ENCODE measurements around the gene ECI1. TPM values are rescaled to one million over a fixed set of nuclear protein-coding genes. Genes with fewer than 3 reads are reported as not detected.

The ECI1 gene
- total and polyA plus RNA-seq, 2 of the 4 experiments (the other 2 are of a cell fraction): 20.3 to 30.1 TPM

DNA sequence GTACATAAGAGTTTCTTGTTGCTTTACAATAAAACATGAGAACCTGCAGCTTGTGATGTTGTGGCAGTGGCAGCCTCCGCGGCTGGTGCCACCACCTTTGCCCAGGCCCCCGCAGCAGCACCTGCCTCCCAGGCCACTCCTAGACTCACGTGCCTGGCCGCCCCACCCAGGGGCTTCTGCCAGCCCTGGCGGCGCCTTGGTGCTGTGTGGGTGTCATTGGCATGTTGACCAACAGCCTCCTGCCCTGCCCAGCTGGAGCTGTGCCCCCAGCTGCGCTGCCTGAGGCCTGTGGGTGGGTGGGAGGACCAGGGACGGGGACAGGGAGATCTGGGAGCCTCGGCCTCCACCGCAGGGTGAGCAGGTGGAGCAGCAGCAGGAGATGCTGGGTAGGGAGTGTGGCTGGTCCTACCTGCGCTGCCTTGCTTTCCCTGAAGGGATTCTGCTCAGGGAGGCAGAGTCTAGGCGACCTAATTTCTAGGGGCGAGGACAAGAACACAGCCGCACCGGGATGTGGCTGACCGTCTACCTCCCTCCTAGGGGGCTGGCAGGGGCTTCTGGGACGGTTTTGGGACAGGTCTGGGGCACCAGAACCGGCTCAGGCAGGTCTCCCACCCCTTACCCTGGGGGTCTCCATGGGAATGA is 15.6 kb downstream of the ECI1 start:
- in situ Hi-C loops (cut with MboI; ENCODE audit: low sequenced_read_pairs): no loop called here
- intact Hi-C loops (cut with micrococcal nuclease): no loop called here
- no peak overlapping the region for H2BK15ac ChIP-seq (ENCODE audit: low read depth, low read length)
- ATAC-seq (ENCODE audit: low read depth) (no peak), DNase-seq (no peak)
- H2BK5ac ChIP-seq (ENCODE audit: low read depth, low read length, poor library complexity, severe bottlenecking): no peak overlapping the region
- CTCF ChIA-PET: no interaction called here
- dilution Hi-C loops (cut with HindIII; ENCODE audit: low sequenced_read_pairs, unreplicated experiment): no loop called here
- peaks cover 9% of the 10 kb centered on the region for H3K27me3 ChIP-seq (ENCODE audit: control insufficient read depth, insufficient read depth, low read length)
- no peak overlapping the region for H2BK120ac ChIP-seq (ENCODE audit: low read depth, low read length)
- H3K14ac ChIP-seq (replicated peaks; ENCODE audit: low read depth, low read length): no peak overlapping the region
- no peaks in the 10 kb centered on the region for H3K9me3 ChIP-seq (ENCODE audit: control insufficient read depth, insufficient read depth, low read length)
- no peak overlapping the region for H3K18ac ChIP-seq (ENCODE audit: low read depth, low read length)
- no peak overlapping the region for H2BK20ac ChIP-seq (ENCODE audit: low read depth, low read length)
- H3K79me1 ChIP-seq (ENCODE audit: low read depth in 1 of 2, low read length in 2 of 2): no peaks in the 10 kb centered on the region
- peaks cover 47% of the 10 kb centered on the region for H3K36me3 ChIP-seq (ENCODE audit: control insufficient read depth, insufficient read depth, low read length)
- no peak overlapping the region for H3K4ac ChIP-seq (ENCODE audit: low read depth, low read length)
- peaks cover 14% of the 10 kb centered on the region for H4K20me1 ChIP-seq (ENCODE audit: insufficient read depth, low read length)
- no peak overlapping the region for H3K27ac ChIP-seq (ENCODE audit: insufficient read depth, low read length)
- peak overlapping the region; percentile 81 for H2AFZ ChIP-seq (replicated peaks; ENCODE audit: low read length, poor library complexity)
- no TSS peak for BruUV-seq (replicated peaks)
- H4K8ac ChIP-seq (ENCODE audit: low read depth in 2 of 2, low read length in 2 of 2): no peak overlapping the region
- H3K23ac ChIP-seq (ENCODE audit: low read depth, low read length): no peak overlapping the region
- H2AK9ac ChIP-seq (replicated peaks; ENCODE audit: low read depth, low read length, poor library complexity): peak overlapping the region; percentile 65
- H4K5ac ChIP-seq (ENCODE audit: low read depth, low read length): no peak overlapping the region
- POLR2A ChIA-PET (ENCODE audit: unreplicated experiment): no interaction called here
- 57% methylated on average over 3 of the region's 19 CpGs; no CpG with 5 or more reads in 1 of the 2 experiments for WGBS, 2 experiments (ENCODE audit: extremely low coverage in 2 of 2, insufficient read length in 1 of 2)
- H2AK5ac ChIP-seq (ENCODE audit: low read depth, low read length): no peak overlapping the region
- H3K9me1 ChIP-seq (ENCODE audit: insufficient read depth, low read length): no peaks in the 10 kb centered on the region
- no peak overlapping the region for H3K9ac ChIP-seq (ENCODE audit: low read depth, low read length)
- H3K4me3 ChIP-seq (ENCODE audit: insufficient read depth, low read depth, low read length): no peak overlapping the region
- no peak overlapping the region for H3K4me2 ChIP-seq (ENCODE audit: low read depth, low read length)
- TF ChIP-seq CTCF (conservative IDR thresholded peaks at IDR 0.05; ENCODE audit: low read depth, low read length): no peak
- no peak overlapping the region for H4K91ac ChIP-seq (ENCODE audit: insufficient read depth, low read depth, low read length)
- peaks cover 5% of the 10 kb centered on the region; the same call in 1 of the 2 replicates for H3K4me1 ChIP-seq (ENCODE audit: control insufficient read depth, insufficient read depth, low read length)
- H3K56ac ChIP-seq (ENCODE audit: extremely low read depth, insufficient read depth, low read length): no peak overlapping the region

Data from IMR-90 (cell line).